Inferior parietal cortex (tissue), 1 donor: ENCODE measurements around the gene INVS.
"Not testable (repeated sequence)": the region's sequence is repeated elsewhere in the genome, so short reads cannot be mapped to it uniquely, and the experiment has no call there.

Source experiments
- DNase-seq: peaks from one replicate; pipeline ENCODE4 v3.0.0-alpha.2; 2016; ENCODE audit errors: extremely low spot score

INVS gene

DNA sequence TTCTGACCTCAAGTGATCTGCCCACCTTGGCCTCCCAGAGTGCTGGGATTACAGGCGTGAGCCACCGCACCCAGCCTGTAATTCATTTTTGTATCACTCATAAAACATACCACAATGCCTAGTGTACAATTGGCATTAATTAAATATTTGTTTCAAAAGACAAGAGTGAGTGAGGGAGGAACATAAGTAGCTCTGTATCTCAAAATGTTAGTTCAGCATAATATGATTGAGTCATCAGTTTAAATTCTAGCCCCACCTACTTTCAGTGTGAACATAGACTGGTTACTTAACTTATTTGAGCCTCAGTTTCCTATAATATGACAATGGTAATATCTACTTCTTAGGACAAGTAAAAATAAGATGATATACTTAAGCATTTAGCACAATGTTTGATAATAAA lies 26.9 kb downstream of the INVS start:
- no peak for DNase-seq

DNA sequence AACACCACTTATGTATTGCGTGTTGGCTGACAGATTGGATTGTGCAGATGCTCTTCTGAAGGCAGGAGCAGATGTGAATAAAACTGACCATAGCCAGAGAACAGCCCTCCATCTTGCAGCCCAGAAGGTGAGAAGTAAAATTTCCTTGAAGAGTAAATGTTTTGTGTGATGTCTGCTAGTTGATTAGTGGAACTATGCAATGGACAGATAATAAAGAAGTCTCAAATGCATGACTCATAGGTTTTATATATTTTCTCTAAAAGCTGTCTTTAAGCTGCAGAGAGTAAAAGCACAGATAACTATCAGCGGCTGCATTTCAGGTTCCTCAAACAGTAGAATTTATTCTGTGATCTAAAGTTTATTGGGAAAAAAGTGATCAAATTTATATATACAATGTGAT lies 27.4 kb downstream of the INVS start:
- DNase-seq: no peak

DNA sequence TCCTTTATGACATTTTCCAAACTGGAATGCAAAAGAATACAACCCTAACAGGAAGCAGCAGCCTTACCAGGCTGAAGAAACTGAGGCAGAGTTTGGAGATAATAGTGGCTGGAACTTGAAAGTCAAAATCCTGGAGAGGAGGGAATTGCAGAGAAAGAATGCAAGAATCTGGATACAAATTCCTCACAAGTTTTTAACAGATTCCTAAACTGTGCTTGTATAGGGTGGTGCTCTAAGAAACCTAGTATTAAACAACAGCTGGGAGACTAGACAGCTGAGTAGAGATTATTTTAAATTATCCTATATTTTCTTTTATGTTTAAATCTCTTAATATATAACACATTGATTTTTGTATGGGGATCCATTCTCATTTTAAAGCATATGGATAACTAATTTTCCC lies 30.7 kb downstream of the INVS start:
- no peak for DNase-seq

DNA sequence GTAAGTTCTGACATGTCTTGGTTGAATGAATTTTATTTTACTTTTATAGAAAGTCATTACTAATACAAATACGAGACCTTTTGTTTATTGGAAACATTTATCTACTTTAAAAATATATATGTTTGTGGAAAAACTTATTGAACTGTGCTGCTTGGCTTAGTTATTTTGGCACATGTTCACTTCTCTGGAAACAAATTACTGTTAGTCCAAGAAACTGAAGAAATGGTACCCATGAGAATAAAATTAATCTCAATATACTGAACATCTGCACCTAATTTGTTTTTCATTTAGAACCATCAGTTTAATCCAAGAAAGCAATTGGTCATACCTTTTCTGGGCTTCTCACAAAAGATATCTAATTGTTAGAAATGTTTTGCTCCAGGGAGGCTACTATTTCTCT lies 32.2 kb downstream of the INVS start:
- DNase-seq: no peak

DNA sequence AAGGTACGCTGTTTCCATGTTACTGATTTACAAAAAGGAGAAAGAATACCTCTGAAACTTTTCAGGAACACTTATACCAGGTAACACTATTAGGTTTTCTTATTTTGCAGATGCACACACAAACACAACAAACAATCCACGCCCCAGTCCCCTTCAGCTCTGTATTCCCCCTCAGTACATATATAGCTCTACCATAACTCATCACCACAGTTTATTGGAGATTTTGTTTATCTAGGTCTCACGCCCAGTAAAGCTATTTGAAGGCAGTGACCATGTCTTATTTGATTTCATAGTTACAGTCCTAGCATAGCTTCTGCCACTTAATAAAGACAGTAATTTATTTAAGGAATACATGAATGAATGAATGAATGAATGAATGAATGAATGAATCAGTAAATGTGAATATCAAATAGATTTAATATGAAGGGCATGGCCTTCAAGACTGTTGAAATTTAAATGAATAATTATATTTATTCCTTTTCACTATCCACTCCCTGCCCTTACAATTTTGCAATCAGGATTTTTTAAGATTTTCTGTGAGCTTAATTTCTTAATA lies 32.9 kb downstream of the INVS start:
- no peak for DNase-seq

DNA sequence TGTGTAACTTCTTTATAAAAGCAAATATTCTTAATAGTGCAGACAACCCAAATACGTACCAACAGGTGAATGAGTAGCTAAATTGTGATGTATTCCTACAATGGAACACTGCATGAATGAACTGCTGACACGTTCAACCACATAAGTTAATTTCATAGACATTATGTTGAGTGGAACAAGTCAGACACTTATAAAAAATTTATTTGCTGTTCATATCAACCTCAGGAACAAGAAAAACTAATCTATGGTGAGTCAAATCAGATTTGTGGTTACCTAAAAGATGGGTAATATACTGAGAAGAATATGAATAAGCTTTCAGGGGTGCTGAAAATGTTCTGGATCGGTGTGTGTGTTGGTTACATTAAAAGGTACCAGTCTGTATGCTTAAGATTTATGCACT lies 35.7 kb downstream of the INVS start:
- no peak for DNase-seq

DNA sequence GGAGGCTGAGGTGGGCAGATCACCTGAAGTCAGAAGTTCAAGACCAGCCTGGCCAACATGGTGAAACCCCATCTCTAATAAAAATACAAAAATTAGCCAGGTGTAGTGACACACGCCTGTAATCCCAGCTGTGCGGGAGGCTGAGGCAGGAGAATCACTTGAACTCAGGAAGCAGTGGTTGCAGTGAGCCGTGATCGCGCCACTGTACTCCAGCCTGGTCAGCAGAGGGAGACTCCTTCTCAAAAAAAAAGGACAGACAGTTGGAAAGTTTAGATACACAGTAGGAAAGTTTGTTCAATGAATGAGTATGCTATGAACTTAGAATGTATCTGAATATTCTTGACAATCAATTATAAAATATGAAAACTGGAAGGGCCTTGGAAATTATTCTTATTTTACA lies 37.8 kb downstream of the INVS start:
- DNase-seq: not testable (repeated sequence)

DNA sequence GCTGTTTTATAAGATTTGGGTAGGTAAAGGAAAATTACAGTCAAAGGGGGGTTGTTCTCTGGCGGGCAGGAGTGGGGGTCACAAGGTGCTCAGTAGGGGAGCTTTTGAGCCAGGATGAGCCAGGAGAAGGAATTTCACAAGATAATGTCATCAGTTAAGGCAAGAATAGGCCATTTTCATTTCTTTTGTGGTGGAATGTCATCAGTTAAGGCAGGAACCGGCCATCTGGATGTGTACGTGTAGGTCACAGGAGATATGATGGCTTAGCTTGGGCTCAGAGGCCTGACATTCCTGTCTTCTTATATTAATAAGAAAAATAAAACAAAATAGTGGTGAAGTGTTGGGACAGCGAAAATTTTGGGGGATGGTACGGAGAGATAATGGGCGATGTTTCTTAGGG lies 41.3 kb downstream of the INVS start:
- DNase-seq: not testable (repeated sequence)

DNA sequence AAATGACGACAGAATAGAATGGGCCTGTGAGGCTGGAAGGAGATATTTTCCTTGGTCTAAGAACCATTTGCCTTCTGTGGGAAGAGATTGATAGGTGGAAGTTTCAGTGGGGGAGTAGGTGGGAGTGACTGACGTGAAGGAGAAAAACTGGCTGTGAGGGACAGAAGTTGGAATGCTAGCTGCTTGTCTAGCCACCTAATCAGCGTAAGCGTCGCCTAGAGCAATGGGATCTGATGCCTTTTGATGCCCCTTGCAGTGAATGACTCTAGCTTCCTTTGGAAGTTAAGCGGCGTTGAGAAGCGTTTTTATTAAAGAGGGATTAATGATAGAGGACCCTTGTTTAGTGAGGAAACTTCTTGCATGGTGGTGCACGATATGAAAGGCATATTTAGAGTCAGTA lies 42.8 kb downstream of the INVS start:
- not testable (repeated sequence) for DNase-seq

DNA sequence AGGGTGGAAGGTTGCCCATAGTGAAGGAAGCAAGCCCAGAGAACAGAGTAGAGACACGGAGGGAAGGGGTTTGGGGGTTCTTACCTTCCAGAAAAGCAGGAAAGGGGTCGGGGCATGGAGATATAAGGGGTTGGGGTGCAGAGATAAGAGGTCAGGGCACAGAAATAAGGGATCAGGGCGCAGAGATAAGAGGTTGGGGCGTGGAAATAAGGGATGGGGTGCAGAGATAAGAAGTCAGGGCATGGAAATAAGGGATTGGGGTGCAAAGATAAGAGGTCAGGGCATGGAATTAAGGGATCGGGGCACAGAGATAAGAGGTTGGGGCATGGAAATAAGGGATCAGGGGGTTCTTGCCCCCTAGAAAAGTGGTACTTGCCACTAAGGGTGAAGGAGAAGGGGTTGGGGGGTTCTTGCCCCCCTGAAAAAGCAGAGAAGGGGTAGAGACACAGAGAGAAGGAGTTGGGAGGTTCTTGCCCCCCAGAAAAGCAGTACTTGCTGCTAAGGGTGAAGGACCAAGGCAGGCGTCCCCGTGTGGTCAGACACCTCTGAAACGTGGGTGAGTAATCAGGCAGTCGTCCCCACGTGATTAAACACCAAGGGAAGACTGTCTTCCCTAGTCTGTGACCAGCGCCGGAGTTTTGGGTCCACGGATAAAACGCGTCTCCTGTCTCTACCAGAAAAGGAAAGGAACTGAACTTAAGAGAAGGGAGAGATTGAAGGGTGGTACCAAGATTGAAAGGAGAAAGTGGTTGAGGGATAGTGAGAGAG lies 46.3 kb downstream of the INVS start:
- not testable (repeated sequence) for DNase-seq

DNA sequence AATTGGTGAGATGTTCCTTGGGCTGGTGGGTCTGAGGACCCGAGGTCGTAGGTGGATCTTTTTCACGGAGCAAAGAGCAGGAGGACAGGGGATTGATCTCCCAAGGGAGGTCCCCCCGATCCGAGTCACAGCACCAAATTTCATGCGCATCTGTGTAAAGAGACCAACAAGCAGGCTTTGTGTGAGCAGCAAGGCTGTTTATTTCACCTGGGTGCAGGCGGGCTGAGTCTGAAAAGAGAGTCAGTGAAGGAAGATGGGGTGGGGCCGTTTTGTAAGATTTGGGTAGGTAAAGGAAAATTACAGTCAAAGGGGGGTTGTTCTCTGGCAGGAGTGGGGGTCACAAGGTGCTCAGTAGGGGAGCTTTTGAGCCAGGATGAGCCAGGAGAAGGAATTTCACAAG lies 46.9 kb downstream of the INVS start:
- DNase-seq: not testable (repeated sequence)

DNA sequence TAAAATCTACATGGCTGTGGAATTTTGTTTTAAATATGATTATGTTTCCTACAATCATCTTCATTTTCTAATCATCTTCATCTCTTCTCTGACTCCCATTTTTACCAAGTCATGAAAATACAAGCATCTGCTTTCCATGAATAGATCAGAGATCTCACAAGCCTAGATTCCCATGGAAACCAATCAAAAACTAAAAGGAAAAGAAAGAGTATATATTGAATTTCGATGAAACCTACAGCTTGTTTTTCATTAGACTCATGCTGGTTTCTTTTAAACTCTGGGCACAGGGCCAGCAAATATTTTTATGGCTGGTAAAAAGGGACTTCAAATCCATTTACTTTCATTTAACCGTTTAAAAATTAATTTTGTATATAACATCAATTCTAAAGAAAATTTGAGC lies 51.2 kb downstream of the INVS start:
- no peak for DNase-seq

DNA sequence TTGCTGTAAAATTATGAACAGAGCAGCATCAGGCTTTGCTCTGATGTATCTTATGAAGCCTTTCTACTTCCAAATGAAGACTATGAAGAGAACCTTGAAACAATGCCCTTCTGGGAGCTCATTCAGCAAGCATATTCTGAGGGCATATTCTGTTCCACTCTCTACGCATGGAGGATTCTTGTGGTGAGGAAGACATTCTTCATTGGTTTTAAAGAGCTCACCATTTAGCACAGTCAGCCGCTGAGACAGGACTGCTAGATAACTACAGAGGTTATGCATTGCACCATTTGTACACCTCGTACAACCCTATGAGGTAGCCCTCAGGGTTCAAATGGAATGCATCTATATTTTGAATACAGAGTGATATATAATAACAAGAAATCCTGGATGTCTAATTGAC lies 61.0 kb downstream of the INVS start:
- DNase-seq: no peak

DNA sequence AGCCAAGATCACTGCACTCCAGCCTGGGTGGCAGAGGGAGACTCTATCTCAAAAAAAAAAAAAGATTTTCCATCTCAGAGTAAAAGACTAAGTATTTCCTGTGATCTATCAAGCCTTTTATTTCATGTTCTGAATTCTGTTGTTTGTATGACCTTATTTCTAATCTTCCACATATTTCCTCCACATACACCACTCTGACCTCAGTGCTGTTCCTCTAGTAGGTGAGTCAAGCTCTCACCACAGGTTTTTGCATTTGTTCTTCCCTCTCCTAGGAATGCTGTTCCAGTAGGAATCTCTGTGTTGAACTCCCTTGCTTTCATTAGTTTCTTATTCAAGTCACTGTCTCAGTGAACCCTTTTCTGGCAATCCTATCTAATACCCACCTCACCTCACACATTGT lies 68.1 kb downstream of the INVS start:
- DNase-seq: no peak

DNA sequence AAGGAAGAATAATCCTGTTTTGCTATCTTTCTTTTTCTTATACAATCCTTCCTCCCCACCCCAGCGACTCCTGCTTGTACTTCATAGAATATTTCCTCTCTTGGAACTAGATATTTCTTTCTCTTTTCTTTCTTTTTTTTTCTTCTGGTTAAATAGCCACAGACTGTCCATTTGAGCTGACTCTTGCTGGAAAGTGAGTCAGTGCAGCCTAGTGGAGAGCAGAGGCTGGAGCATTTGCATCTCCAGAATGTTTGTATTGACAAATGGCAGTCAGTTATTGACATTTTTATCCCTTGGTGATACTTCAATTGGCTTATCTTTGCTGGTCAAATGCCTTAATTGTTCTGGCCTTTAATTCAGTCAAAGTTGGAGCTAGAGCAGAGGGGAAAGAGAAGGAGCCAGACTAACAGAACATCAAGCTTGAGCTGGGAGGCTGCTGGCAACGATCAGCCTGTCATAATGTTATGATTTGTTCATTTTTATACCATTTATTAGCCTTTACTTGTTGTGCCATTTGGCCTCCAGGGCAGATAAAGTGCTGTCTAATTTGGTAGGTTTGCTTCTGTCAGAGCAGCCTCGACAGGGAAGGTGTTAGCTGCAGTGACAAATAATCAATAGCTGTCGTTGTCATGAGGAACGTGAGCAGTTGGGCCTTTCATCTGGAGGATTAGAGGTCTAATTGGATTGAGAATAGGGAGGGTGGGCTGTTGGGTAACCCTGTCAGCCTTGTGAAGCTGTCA lies 69.0 kb downstream of the INVS start:
- DNase-seq: no peak

DNA sequence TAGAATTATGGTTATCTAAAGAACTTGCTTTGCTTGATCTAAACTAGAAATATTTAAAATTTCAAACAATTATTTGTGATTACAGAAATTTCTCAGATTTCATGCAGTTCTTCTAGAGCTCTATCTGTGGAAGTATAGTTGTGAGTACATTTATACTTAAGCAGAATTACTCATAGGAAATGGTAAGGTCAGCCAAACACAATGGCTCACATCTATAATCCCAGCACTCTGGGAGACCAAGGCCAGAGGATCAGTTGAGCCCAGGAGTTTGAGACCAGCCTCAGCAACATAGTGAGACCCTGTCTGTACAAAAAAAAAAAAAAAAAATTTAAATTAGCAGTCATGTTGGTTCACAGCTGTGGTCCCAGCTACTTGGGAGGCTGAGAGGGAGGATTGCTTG lies 71.0 kb downstream of the INVS start:
- DNase-seq: no peak

DNA sequence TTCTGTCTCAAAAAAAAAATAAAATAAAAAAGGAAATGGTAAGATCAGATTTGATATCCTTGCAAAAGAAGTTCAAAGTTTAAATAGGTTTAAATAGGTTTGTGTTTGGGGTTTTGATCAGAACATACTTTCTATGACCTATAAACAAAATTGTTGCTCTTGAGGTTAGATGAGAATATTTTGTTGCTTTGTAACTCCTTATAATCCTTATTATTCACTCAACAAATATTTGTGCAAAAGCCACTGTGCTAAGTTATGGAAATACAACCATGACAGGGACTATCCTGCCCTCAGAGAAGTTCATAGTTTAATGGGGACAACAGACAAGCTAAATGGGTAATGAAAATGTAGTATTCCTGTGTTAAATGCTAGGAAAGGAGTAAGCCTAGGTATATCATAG lies 71.5 kb downstream of the INVS start:
- no peak for DNase-seq

DNA sequence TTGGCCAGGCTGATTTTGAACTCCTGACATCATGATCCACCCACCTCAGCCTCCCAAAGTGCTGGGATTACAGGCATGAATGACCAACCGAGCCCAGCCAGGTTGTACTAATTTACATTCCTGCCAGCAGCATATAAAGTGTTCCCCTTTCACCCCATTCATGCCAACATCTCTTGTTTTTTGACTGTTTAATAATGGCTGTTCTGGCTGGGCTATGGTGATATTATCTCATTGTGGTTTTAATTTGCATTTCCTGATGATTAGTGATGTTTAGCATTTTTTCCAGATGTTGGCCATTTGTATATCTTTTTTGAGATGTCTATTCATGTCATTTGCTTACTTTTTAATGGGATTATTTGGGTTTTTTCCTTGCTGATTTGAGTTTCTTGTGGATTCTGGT lies 87.3 kb downstream of the INVS start:
- DNase-seq: no peak

DNA sequence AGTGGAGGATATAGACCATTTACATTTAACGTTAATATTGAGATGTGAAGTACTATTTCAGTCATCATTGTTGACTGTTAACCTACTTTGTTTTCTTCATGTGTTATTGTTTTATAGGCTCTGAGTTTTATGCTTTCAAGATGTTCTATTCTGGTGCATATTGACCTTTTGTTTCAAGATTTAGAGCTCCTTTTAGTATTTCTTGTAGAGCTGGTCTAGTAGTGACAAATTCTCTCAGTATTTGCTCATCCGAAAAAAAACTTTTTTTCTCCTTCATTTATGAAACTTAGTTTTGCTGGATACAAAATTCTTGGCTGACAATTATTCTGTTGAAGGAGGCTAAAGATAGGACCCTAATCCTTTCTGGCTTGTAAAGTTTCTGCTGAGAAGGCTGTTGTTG lies 91.3 kb downstream of the INVS start:
- no peak for DNase-seq

DNA sequence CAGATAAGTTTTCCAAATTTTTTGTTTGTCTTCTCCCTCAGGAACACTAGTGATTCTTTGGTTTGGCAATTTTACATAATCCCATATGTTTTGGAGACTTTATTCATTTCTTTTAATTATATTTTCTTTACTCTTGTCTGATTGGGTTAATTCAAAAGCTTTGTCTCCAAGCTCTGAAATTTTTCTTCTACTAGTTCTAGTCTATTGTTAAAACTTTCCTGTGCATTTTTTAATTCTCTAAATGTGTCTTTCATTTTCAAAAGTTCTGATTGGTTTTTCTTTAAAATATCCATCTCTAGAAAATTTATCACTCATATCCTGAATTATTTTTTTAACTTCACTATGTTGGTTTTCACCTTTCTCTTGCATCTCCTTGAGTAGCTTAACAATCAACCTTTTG lies 92.2 kb downstream of the INVS start:
- DNase-seq: no peak

DNA sequence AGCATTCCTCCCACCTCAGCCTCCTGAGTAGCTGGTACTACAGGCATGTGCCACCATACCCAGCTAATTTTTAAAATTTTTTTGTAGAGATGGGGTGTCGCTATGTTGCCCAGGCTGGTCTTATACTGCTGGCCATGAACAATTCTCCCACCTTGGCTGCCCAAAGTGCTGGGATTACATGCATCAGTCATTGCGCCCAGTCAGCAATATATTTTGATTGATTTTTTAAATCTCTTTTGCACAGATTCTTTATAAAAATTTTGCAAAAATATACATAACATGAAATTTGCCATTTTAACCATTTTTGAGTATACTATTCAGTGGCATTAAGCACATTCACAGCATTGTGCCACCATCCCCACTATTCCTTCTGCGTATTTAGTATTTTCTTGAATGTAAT lies 94.0 kb downstream of the INVS start:
- no peak for DNase-seq

DNA sequence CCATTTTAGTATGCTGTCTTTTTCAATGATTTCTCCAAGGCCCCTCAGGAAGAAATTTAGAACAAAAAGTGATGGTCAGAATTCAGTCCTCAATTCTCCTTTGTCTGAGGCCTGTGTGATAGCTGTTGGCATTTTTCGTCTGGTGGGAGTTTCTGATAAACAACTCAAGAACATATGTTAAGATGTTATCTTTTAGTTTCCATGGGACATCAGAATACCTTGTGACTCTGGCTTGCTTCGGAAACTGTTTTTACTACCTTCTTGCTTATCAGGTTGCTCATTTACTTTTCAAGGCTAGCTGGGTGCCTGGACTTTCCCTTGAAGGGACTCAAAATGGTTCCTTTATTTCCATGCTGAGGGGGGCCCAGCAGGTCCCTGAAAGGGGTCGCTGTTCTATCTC lies 97.2 kb downstream of the INVS start:
- no peak for DNase-seq

DNA sequence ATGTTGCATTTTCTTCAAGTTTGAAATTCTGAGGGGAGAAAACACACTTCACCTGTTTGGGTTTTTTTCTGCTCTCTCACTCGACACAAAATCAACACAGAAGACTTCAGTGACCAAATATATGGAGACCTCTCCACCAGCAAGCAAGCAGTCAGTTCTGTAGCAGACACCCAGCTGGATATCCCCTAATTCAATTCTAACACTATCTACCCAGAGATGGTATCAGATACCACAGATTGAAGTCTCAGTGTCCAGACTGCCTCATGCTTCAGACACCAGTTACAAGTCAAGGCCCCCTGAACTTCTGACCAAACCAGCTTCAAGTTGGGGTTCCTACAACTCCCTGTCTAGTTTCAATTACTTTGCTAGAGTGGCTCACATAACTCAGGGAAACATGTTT lies 97.8 kb downstream of the INVS start:
- DNase-seq: no peak
